ENCODE results near the gene CPZ.

- TF ChIP-seq CTCF (IDR thresholded peaks at IDR 0.05): no peak
- TF ChIP-seq POLR2A (IDR thresholded peaks at IDR 0.05): no peak
These were observed 8.5 kb downstream of the CPZ start for GRCh38 chr4:8601086-8601485.

Measured in Peyer's patch (tissue), 4 donors.